Uterus (tissue), 4 donors: ENCODE data around the gene FAM240B. TPM values are rescaled to one million over a fixed set of nuclear protein-coding genes. Genes with fewer than 3 reads are reported as not detected.

Experiments used
- DNase-seq, 2 donors: peaks; one replicate each; pipeline ENCODE4 v3.0.0-alpha.2; 2019 to 2020
- H3K27ac ChIP-seq, 2 donors: fragments of 200-600 bp; sonication (generic); 1 replicate in 1 of 2; 2 replicates in 1 of 2; pipeline ENCODE4 v1.5.1; 2016 to 2018
- H3K27me3 ChIP-seq, 2 donors: fragments of 200-600 bp; sonication (generic); one replicate each; pipeline ENCODE4 v1.5.1; 2018 to 2019; ENCODE audit warnings: control low read depth in 1 of 2
- H3K36me3 ChIP-seq, 2 donors: fragments of 200-600 bp; sonication (generic); one replicate each; pipeline ENCODE4 v1.5.1; 2019; ENCODE audit warnings: control low read depth in 1 of 2
- H3K4me1 ChIP-seq, 2 donors: fragments of 200-600 bp; sonication (generic); one replicate each; pipeline ENCODE4 v1.5.1; 2018 to 2019; ENCODE audit warnings: control low read depth in 1 of 2
- H3K4me3 ChIP-seq, 2 donors: fragments of 200-600 bp; sonication (generic); 1 replicate in 1 of 2; 2 replicates in 1 of 2; pipeline ENCODE4 v1.5.1; 2018 to 2019; ENCODE audit warnings: mild to moderate bottlenecking in 1 of 2
- H3K9me3 ChIP-seq, 2 donors: fragments of 200-600 bp; sonication (generic); one replicate each; pipeline ENCODE4 v1.5.1; 2019; ENCODE audit warnings: control low read depth in 1 of 2
- POLR2A ChIP-seq, 2 donors: fragments of 450-650 bp; IDR thresholded peaks; one replicate each; pipeline ENCODE4 v1.6.1; 2016; ENCODE audit warnings: antibody characterized with exemption in 2 of 2, mild to moderate bottlenecking in 1 of 2, moderate library complexity in 1 of 2
- intact Hi-C: fragments of 100-400 bp; cut with DNase I; formaldehyde crosslinking; loops from one replicate; pipeline ENCODE4 v1.15.1; 2023; ENCODE audit warnings: low total_unique reads
- total RNA-seq, 4 donors: library from RNA; depleted of rRNA in 3 of 4; stranded (reverse); fragments of >200 nt in 3 of 4; gene quantifications; one replicate each; pipeline versions ENCODE4 v1.1.0 to v1.2.4, GENCODE V29; 2014 to 2023
- TF ChIP-seq, protein P1 (sequence below), 4 experiments: fragments of 200-600 bp in 2 of 4; fragments of 450-650 bp in 2 of 4; sonication (generic) in 2 of 4; IDR thresholded peaks; one replicate each; pipeline ENCODE4 v1.5.1; 2016 to 2019; ENCODE audit warnings: antibody characterized with exemption in 4 of 4, mild to moderate bottlenecking in 2 of 4, moderate library complexity in 1 of 4
- donor health status: DM: yes; HTN: yes; CAD: no.

FAM240B gene
- total RNA-seq, 4 donors from 2014 or later: not detected

DNA sequence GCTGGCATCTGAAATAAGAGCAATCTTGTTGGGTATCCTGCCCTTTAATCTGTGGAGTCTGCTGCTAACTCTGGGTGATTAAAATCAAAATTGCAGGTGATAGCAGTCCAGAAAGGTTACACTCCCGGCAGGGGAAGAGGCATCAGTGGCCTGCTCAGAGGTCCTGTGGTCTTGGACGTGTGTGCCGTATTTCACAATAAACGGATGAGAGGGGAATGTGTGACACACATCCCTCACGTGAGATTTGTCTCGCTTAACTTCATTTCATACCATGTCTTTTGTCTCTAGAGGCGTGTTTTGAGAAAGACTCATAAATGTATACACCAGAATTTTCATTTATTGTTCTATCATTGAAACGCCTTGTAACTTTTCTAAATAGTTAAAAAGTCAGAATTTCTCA is 36.6 kb downstream of the FAM240B start:
- TF ChIP-seq, protein P1, sequence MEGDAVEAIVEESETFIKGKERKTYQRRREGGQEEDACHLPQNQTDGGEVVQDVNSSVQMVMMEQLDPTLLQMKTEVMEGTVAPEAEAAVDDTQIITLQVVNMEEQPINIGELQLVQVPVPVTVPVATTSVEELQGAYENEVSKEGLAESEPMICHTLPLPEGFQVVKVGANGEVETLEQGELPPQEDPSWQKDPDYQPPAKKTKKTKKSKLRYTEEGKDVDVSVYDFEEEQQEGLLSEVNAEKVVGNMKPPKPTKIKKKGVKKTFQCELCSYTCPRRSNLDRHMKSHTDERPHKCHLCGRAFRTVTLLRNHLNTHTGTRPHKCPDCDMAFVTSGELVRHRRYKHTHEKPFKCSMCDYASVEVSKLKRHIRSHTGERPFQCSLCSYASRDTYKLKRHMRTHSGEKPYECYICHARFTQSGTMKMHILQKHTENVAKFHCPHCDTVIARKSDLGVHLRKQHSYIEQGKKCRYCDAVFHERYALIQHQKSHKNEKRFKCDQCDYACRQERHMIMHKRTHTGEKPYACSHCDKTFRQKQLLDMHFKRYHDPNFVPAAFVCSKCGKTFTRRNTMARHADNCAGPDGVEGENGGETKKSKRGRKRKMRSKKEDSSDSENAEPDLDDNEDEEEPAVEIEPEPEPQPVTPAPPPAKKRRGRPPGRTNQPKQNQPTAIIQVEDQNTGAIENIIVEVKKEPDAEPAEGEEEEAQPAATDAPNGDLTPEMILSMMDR (IDR thresholded peaks at IDR 0.05): no peak
- TF ChIP-seq POLR2A (IDR thresholded peaks at IDR 0.05): no peak
- no peaks in the 10 kb centered on the region for H3K4me1 ChIP-seq
- H3K9me3 ChIP-seq: no peaks in the 10 kb centered on the region
- no peak overlapping the region for H3K27ac ChIP-seq
- no peak for DNase-seq
- H3K4me3 ChIP-seq: no peak overlapping the region
- H3K27me3 ChIP-seq: no peaks in the 10 kb centered on the region
- H3K36me3 ChIP-seq: no peaks in the 10 kb centered on the region
- intact Hi-C loops: no loop called here

DNA sequence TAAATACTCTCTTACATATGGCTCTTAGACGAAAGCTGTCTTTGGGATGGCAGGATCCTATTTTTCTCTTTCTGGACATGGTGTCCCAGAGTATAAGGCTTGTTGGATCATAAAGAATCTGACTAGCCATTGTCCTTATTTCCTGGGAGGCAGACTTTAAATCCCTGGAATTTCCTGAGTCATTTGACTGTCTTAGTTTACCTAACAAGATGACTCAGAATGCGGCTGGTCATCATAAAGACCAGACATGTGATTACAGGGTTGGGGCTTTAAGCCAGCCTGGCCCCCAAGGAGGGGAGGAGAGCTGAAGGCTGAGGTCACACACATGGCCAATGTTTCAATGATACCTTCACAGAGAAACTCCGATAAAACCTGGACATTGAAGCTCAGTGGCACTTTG is 37.2 kb downstream of the FAM240B start:
- intact Hi-C loops: no loop called here
- no peaks in the 10 kb centered on the region for H3K27me3 ChIP-seq
- no peaks in the 10 kb centered on the region for H3K4me1 ChIP-seq
- H3K9me3 ChIP-seq: no peaks in the 10 kb centered on the region
- no peaks in the 10 kb centered on the region for H3K36me3 ChIP-seq
- DNase-seq: no peak
- no peak overlapping the region for H3K27ac ChIP-seq
- H3K4me3 ChIP-seq: no peak overlapping the region
- TF ChIP-seq POLR2A (IDR thresholded peaks at IDR 0.05): no peak
- TF ChIP-seq, protein P1 (IDR thresholded peaks at IDR 0.05): no peak

GRCh38 chr9:38681747-38682227 is 38.1 kb downstream of the FAM240B start:
- no peak overlapping the region for H3K27ac ChIP-seq

DNA sequence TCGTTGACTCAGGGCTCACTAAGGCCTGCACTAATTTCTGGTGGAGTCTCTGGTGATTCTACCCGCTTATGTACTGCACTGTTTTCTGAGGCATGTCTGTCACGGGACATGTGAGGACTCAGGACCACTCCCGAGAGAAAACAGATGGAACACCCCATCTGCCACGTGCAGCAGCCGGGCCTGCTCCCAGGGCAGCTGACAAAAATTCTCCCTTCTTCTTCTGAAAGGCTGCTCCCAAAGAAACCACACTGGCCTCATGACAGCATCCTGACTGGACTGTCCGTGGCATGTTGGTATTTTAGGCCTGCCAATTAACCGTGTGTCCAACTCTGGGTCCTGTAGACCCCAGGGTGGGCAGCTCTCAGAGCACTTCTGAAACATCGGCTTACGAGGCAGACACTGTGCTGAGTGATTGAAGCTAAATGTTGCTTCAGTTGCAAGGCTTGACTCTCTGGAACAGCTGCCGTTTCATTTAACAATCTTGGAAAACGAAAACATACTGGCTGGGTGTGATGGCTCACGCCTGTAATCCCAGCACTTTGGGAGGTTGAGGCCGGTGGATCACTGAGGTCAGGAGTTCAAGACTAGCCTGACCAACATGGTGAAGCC is 39.0 kb downstream of the FAM240B start:
- no peak for TF ChIP-seq POLR2A (IDR thresholded peaks at IDR 0.05)
- TF ChIP-seq, protein P1 (IDR thresholded peaks at IDR 0.05): no peak
- no peak overlapping the region for H3K27ac ChIP-seq
- no peak overlapping the region for H3K4me3 ChIP-seq
- no peaks in the 10 kb centered on the region for H3K27me3 ChIP-seq
- no peaks in the 10 kb centered on the region for H3K36me3 ChIP-seq
- DNase-seq: no peak
- no peaks in the 10 kb centered on the region for H3K9me3 ChIP-seq
- intact Hi-C loops: no loop called here
- H3K4me1 ChIP-seq: no peaks in the 10 kb centered on the region

More at GRCh38 chr9:38681747-38682227, 38.1 kb downstream of the FAM240B start:
- no peak for TF ChIP-seq POLR2A (IDR thresholded peaks at IDR 0.05)
- TF ChIP-seq, protein P1 (IDR thresholded peaks at IDR 0.05): no peak
- intact Hi-C loops: no loop called here
- no peak overlapping the region for H3K4me3 ChIP-seq
- DNase-seq: no peak
- H3K36me3 ChIP-seq: no peaks in the 10 kb centered on the region
- no peaks in the 10 kb centered on the region for H3K4me1 ChIP-seq
- H3K9me3 ChIP-seq: no peaks in the 10 kb centered on the region
- H3K27me3 ChIP-seq: no peaks in the 10 kb centered on the region

GRCh38 chr9:38677660-38678303 is 42.2 kb downstream of the FAM240B start:
- DNase-seq: no peak
- intact Hi-C loops: no loop called here
- H3K4me3 ChIP-seq: no peak overlapping the region

More at GRCh38 chr9:38677660-38678303, 42.2 kb downstream of the FAM240B start:
- Histone ChIP-seq H3K27ac (no peak overlapping the region), H3K36me3 (no peaks in the 10 kb centered on the region), H3K27me3 (no peaks in the 10 kb centered on the region), H3K9me3 (no peaks in the 10 kb centered on the region), H3K4me1 (no peaks in the 10 kb centered on the region)
- no peak for TF ChIP-seq POLR2A (IDR thresholded peaks at IDR 0.05)
- TF ChIP-seq, protein P1 (IDR thresholded peaks at IDR 0.05): no peak
